K562 (cell line): ENCODE results near the gene SLC22A1. TPM values are rescaled to one million over a fixed set of nuclear protein-coding genes. Genes with fewer than 3 reads are reported as not detected.

Experiments used
- ARID1B ChIP-seq: fragments of 450-650 bp; IDR thresholded peaks from 2 replicates; pipeline ENCODE4 v1.6.1; 2016; ENCODE audit warnings: antibody characterized with exemption, mild to moderate bottlenecking, inconsistent platforms
- BACH1 ChIP-seq: fragments of 200-800 bp; sonication (Bioruptor generic); IDR thresholded peaks from 2 replicates; pipeline ENCODE4 v1.6.1; 2016; ENCODE audit warnings: missing genetic modification characterization, missing compliant biosample characterization
- CEBPB ChIP-seq: fragments of 450-650 bp; IDR thresholded peaks from 2 replicates; pipeline ENCODE4 v1.6.1; 2016; ENCODE audit warnings: missing genetic modification characterization, missing compliant biosample characterization
- CHCHD3 ChIP-seq: fragments of 250-450 bp; sonication (Bioruptor Pico); IDR thresholded peaks from 2 replicates; pipeline ENCODE4 v2.1.2; 2022; ENCODE audit warnings: mild to moderate bottlenecking
- GABPB1 ChIP-seq: sonication (generic); formaldehyde crosslinking; IDR thresholded peaks from 2 replicates; pipeline ENCODE4 v1.8.0; 2022; ENCODE audit warnings: mild to moderate bottlenecking, missing genetic modification reagents
- L3MBTL2 ChIP-seq: fragments of 450-650 bp; IDR thresholded peaks from 2 replicates; pipeline ENCODE4 v1.6.1; 2016; ENCODE audit warnings: mild to moderate bottlenecking, moderate library complexity
- MYC ChIP-seq, 2 experiments: fragments of 250-450 bp in 1 of 2; sonication (Bioruptor Pico) in 1 of 2; IDR thresholded peaks; 2 replicates each; pipeline versions ENCODE4 v1.5.1 to v1.6.1; 2012 to 2021; ENCODE audit warnings: low read depth in 2 of 2, borderline replicate concordance in 1 of 2, improper control_type of control experiment in 1 of 2, low read length in 1 of 2, mild to moderate bottlenecking in 1 of 2, moderate library complexity in 1 of 2
- NFE2L1 ChIP-seq: fragments of 450-650 bp; IDR thresholded peaks from 2 replicates; pipeline ENCODE4 v1.6.1; 2016; ENCODE audit warnings: missing genetic modification characterization, low read depth, mild to moderate bottlenecking, missing compliant biosample characterization, moderate library complexity, borderline replicate concordance
- PTTG1 ChIP-seq: fragments of 450-650 bp; IDR thresholded peaks from 2 replicates; pipeline ENCODE4 v1.6.1; 2016; ENCODE audit warnings: low read depth, mild to moderate bottlenecking, missing genetic modification characterization, missing compliant biosample characterization
- SMARCA4 ChIP-seq: fragments of 450-650 bp; IDR thresholded peaks from 2 replicates; pipeline ENCODE4 v1.6.1; 2016
- SMARCA5 ChIP-seq: fragments of 450-650 bp; IDR thresholded peaks from 2 replicates; pipeline ENCODE4 v1.6.1; 2016
- SRSF1 ChIP-seq: fragments of 200-400 bp; formaldehyde crosslinking; IDR thresholded peaks from 2 replicates; pipeline ENCODE4 v1.6.1; 2017; ENCODE audit warnings: mild to moderate bottlenecking, low read depth, low read length, moderate library complexity
- TEAD1 ChIP-seq, 2 experiments: fragments of 450-650 bp in 1 of 2; sonication (generic) in 1 of 2; formaldehyde crosslinking; IDR thresholded peaks; 2 replicates each; pipeline versions ENCODE4 v1.4.0 to v1.8.0; 2020 to 2022; ENCODE audit warnings: mild to moderate bottlenecking in 2 of 2, missing genetic modification reagents in 1 of 2
- XRCC5 ChIP-seq: fragments of 200-400 bp; formaldehyde crosslinking; IDR thresholded peaks from 2 replicates; pipeline ENCODE4 v1.6.1; 2017; ENCODE audit warnings: low read depth, mild to moderate bottlenecking, low read length
- ZFP1 ChIP-seq: fragments of 450-650 bp; formaldehyde crosslinking; IDR thresholded peaks from 2 replicates; pipeline ENCODE4 v1.4.0; 2020; ENCODE audit warnings: mild to moderate bottlenecking, mixed read lengths
- ZNF175 ChIP-seq: fragments of 200-800 bp; sonication (Bioruptor generic); IDR thresholded peaks from 2 replicates; pipeline ENCODE4 v1.6.1; 2016; ENCODE audit warnings: low read depth, mild to moderate bottlenecking, missing genetic modification characterization, missing compliant biosample characterization
- ZNF3 ChIP-seq: fragments of 250-450 bp; sonication (Bioruptor Pico); IDR thresholded peaks from 2 replicates; pipeline ENCODE4 v1.5.0; 2021; ENCODE audit warnings: mild to moderate bottlenecking, moderate library complexity
- ZNF408 ChIP-seq: fragments of 250-450 bp; sonication (Bioruptor Pico); IDR thresholded peaks from 2 replicates; pipeline ENCODE4 v1.4.0; 2020; ENCODE audit warnings: low read depth, mild to moderate bottlenecking, moderate library complexity
- ZNF79 ChIP-seq: fragments of 250-450 bp; sonication (Bioruptor Pico); IDR thresholded peaks from 2 replicates; pipeline ENCODE4 v1.4.0; 2020; ENCODE audit warnings: low read depth, mild to moderate bottlenecking, moderate library complexity
- polyA plus RNA-seq, 8 experiments: library from polyadenylated mRNA; depleted of rRNA in 4 of 8; stranded (reverse) in 5 of 8; unstranded in 3 of 8; fragments of >200 nt; fragmentation: Nextera tagmentation in 2 of 8; fragmentation: Illumina TruSeq in 1 of 8; extraction: Ambion mirVana in 2 of 8; extraction: Trizol in 1 of 8; gene quantifications; 2 replicates each; pipeline versions ENCODE4 v1.2.1 to v1.2.3, GENCODE V29; 2011 to 2014; ENCODE audit warnings: inconsistent platforms in 1 of 8, missing spikeins in 1 of 8
- total RNA-seq, 7 experiments: library from RNA; depleted of rRNA in 6 of 7; stranded (reverse); fragments of >200 nt in 6 of 7; fragmentation: Illumina TruSeq in 2 of 7; extraction: Trizol in 2 of 7; gene quantifications; 2 replicates each; pipeline versions ENCODE4 v1.2.1 to v1.2.3, GENCODE V29; 2011 to 2021; ENCODE audit warnings: low replicate concordance in 1 of 7
- TF ChIP-seq, protein P1 (sequence below): fragments of 450-650 bp; conservative IDR thresholded peaks from 2 replicates; pipeline ENCODE4 v1.6.1; 2016; ENCODE audit warnings: missing genetic modification characterization, low read depth, mild to moderate bottlenecking, missing compliant biosample characterization, moderate library complexity
- TF ChIP-seq, protein P2 (sequence below), 2 experiments: fragments of 450-650 bp in 1 of 2; IDR thresholded peaks; 2 replicates each; pipeline ENCODE4 v1.6.1; 2011 to 2017; ENCODE audit warnings: low read depth in 2 of 2, antibody characterized with exemption in 1 of 2, borderline replicate concordance in 1 of 2, low read length in 1 of 2, mild to moderate bottlenecking in 1 of 2, mixed read lengths in 1 of 2; ENCODE audit not compliant: control insufficient read depth in 1 of 2
- TF ChIP-seq, protein P3 (sequence below), 2 experiments: fragments of 450-650 bp; conservative IDR thresholded peaks; 2 replicates each; pipeline ENCODE4 v1.6.1; 2017; ENCODE audit warnings: mild to moderate bottlenecking in 2 of 2, moderate library complexity in 2 of 2
- TF ChIP-seq, protein P4 (sequence below): sonication (generic); formaldehyde crosslinking; IDR thresholded peaks from 2 replicates; pipeline ENCODE4 v1.5.0; 2020; ENCODE audit warnings: missing genetic modification reagents

The SLC22A1 gene
- total and polyA plus RNA-seq, 9 of the 15 experiments (the other 6 are each of a cell fraction or from before 2014, with no cell fraction given) = 0.11 to 0.60 (median 0.26) TPM; not detected in 4

DNA sequence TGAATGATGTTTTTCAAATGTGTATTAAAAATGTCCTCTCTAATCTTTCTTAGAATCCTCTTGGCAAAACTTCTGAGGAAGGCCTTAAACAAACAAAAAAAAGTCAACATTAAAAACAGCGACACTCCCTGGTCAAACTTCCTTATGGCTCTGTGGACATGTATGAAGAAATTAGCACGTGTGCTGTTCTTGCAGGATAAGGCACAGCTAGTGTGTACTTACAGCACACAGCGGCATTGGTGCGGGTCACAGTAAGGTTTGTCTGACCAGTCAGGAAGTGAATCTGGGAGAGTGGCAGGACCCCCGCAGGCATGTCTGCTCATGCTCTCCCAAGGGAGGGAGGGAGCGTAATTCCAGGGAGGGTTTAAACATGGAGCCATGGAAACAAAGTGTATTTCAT, 38.8 kb downstream of the SLC22A1 start (continued):
- TF ChIP-seq ZNF3 (CRISPR knock-in tag) (no peak), XRCC5 (no peak), GABPB1 (no peak), MYC (IDR thresholded peaks at IDR 0.05; ENCODE audit: low read depth, low read length) (peak; percentile 65; the same call in 1 of the 2 replicates), MYC (CRISPR knock-in tag; IDR thresholded peaks at IDR 0.05; ENCODE audit: borderline replicate concordance, low read depth) (no peak), ZFP1 (CRISPR knock-in tag) (no peak), SRSF1 (no peak), ZNF79 (CRISPR knock-in tag) (no peak), PTTG1 (no peak), SMARCA4 (0 out of 2 replicates have a peak, but pooled peaks have one; percentile 29), CHCHD3 (no peak), L3MBTL2 (peak; percentile 8; the same call in 1 of the 2 replicates), ARID1B (peak; percentile 17; the same call in 1 of the 2 replicates), CEBPB (tag) (0 out of 2 replicates have a peak, but pooled peaks have one; percentile 41), TEAD1 (CRISPR knock-in tag; IDR thresholded peaks at IDR 0.05) (no peak), SMARCA5 (no peak), NFE2L1 (tag) (no peak), BACH1 (no peak), ZNF408 (CRISPR knock-in tag) (no peak), ZNF175 (CRISPR knock-in tag) (no peak)
- TF ChIP-seq, protein P1, sequence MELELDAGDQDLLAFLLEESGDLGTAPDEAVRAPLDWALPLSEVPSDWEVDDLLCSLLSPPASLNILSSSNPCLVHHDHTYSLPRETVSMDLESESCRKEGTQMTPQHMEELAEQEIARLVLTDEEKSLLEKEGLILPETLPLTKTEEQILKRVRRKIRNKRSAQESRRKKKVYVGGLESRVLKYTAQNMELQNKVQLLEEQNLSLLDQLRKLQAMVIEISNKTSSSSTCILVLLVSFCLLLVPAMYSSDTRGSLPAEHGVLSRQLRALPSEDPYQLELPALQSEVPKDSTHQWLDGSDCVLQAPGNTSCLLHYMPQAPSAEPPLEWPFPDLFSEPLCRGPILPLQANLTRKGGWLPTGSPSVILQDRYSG = no peak
- TF ChIP-seq, protein P2, sequence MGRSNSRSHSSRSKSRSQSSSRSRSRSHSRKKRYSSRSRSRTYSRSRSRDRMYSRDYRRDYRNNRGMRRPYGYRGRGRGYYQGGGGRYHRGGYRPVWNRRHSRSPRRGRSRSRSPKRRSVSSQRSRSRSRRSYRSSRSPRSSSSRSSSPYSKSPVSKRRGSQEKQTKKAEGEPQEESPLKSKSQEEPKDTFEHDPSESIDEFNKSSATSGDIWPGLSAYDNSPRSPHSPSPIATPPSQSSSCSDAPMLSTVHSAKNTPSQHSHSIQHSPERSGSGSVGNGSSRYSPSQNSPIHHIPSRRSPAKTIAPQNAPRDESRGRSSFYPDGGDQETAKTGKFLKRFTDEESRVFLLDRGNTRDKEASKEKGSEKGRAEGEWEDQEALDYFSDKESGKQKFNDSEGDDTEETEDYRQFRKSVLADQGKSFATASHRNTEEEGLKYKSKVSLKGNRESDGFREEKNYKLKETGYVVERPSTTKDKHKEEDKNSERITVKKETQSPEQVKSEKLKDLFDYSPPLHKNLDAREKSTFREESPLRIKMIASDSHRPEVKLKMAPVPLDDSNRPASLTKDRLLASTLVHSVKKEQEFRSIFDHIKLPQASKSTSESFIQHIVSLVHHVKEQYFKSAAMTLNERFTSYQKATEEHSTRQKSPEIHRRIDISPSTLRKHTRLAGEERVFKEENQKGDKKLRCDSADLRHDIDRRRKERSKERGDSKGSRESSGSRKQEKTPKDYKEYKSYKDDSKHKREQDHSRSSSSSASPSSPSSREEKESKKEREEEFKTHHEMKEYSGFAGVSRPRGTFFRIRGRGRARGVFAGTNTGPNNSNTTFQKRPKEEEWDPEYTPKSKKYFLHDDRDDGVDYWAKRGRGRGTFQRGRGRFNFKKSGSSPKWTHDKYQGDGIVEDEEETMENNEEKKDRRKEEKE (IDR thresholded peaks at IDR 0.05; ENCODE audit: borderline replicate concordance in 1 of 2, control insufficient read depth in 1 of 2, low read depth in 2 of 2, low read length in 1 of 2) = no peak
- TF ChIP-seq, protein P3, sequence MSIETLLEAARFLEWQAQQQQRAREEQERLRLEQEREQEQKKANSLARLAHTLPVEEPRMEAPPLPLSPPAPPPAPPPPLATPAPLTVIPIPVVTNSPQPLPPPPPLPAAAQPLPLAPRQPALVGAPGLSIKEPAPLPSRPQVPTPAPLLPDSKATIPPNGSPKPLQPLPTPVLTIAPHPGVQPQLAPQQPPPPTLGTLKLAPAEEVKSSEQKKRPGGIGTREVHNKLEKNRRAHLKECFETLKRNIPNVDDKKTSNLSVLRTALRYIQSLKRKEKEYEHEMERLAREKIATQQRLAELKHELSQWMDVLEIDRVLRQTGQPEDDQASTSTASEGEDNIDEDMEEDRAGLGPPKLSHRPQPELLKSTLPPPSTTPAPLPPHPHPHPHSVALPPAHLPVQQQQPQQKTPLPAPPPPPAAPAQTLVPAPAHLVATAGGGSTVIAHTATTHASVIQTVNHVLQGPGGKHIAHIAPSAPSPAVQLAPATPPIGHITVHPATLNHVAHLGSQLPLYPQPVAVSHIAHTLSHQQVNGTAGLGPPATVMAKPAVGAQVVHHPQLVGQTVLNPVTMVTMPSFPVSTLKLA (conservative IDR thresholded peaks at IDR 0.05) = peak; percentile 30 to 48; a peak in 1 of 4 replicates
- TF ChIP-seq, protein P4, sequence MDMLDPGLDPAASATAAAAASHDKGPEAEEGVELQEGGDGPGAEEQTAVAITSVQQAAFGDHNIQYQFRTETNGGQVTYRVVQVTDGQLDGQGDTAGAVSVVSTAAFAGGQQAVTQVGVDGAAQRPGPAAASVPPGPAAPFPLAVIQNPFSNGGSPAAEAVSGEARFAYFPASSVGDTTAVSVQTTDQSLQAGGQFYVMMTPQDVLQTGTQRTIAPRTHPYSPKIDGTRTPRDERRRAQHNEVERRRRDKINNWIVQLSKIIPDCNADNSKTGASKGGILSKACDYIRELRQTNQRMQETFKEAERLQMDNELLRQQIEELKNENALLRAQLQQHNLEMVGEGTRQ = 0 out of 2 replicates have a peak, but pooled peaks have one; percentile 12
